Erythroblast (primary cell): ENCODE results near the gene ACMSD.

Experiments used
- GATA1 ChIP-seq: IDR thresholded peaks from 2 replicates; pipeline ENCODE4 v1.6.1; 2011; ENCODE audit warnings: low read depth, mild to moderate bottlenecking, control low read depth, low read length, moderate library complexity
- POLR2A ChIP-seq: IDR thresholded peaks from 2 replicates; pipeline ENCODE4 v1.6.1; 2011; ENCODE audit warnings: mild to moderate bottlenecking, low read length

- no peak for TF ChIP-seq POLR2A
- TF ChIP-seq GATA1 = no peak
These were observed 26.8 kb downstream of the ACMSD start for GRCh38 chr2:134865067-134865787.
